Endothelial cell of umbilical vein (primary cell): ENCODE results near the gene WDR82. TPM values are rescaled to one million over a fixed set of nuclear protein-coding genes. Genes with fewer than 3 reads are reported as not detected.

ENCODE experiments used
- BruUV-seq: library from RNA; stranded (reverse); fragments of 400-500 nt; replicated peaks from 2 replicates; lab custom pipeline; 2021; lab: Mats Ljungman, UMichigan
- CTCF ChIA-PET: fragments of 300-600, 350-600 bp; sonication (Branson Sonifier 250); formaldehyde crosslinking; loops from one replicate; lab custom pipeline; 2021; ENCODE audit warnings: antibody characterized with exemption, inconsistent platforms; lab: Charles Lee
- POLR2A ChIA-PET: fragments of 300-600, 350-600 bp; sonication (Branson Sonifier 250); formaldehyde crosslinking; loops from one replicate; lab custom pipeline; 2021; ENCODE audit warnings: antibody characterized with exemption, inconsistent platforms; lab: Charles Lee
- DNase-seq: peaks from one replicate; pipeline ENCODE4 v3.0.0-alpha.2; 2011; ENCODE audit warnings: low read depth, low spot score
- FAIRE-seq: peaks from 2 replicates; lab custom pipeline; 2011; peaks lifted over from hg19 to GRCh38; lab: Jason Lieb, UNC
- H2AFZ ChIP-seq: 2 replicates; pipeline ENCODE4 v1.6.0; 2012; ENCODE audit warnings: low read depth, low read length, control low read depth, inconsistent platforms
- H3K27ac ChIP-seq: 2 replicates; pipeline ENCODE4 v1.5.1; 2011; ENCODE audit warnings: low read depth, mild to moderate bottlenecking, control low read depth, low read length, moderate library complexity; ENCODE audit not compliant: insufficient read depth
- H3K27me3 ChIP-seq, 2 experiments: 2 replicates each; pipeline versions ENCODE4 v1.6.0 to v1.6.1; 2011; ENCODE audit warnings: low read length in 2 of 2, mixed read lengths in 1 of 2; ENCODE audit not compliant: control insufficient read depth in 2 of 2, insufficient read depth in 2 of 2
- H3K36me3 ChIP-seq, 2 experiments: 2 replicates in 1 of 2; 3 replicates in 1 of 2; pipeline ENCODE4 v1.5.1; 2011; ENCODE audit warnings: low read length in 2 of 2, mild to moderate bottlenecking in 1 of 2, moderate library complexity in 1 of 2; ENCODE audit not compliant: control insufficient read depth in 2 of 2, insufficient read depth in 2 of 2; ENCODE audit errors: extremely low read depth in 1 of 2
- H3K4me1 ChIP-seq: 3 replicates; pipeline ENCODE4 v1.5.1; 2011; ENCODE audit warnings: mild to moderate bottlenecking, low read length; ENCODE audit not compliant: control insufficient read depth, insufficient read depth; ENCODE audit errors: extremely low read depth
- H3K4me2 ChIP-seq: 2 replicates; pipeline ENCODE4 v1.6.1; 2011; ENCODE audit warnings: low read length, control low read depth, mixed read lengths; ENCODE audit not compliant: insufficient read depth
- H3K4me3 ChIP-seq, 3 experiments: fragments of 200-600 bp in 1 of 3; sonication (generic), shearing (Covaris generic) in 1 of 3; replicated peaks in 1 of 3; 2 replicates each; pipeline ENCODE4 v1.5.1; 2011 to 2016; ENCODE audit warnings: control low read depth in 3 of 3, low read length in 3 of 3, mild to moderate bottlenecking in 2 of 3, inconsistent platforms in 1 of 3, low read depth in 1 of 3, moderate library complexity in 1 of 3; ENCODE audit not compliant: insufficient read depth in 1 of 3
- H3K79me2 ChIP-seq: 2 replicates; pipeline ENCODE4 v1.6.0; 2012; ENCODE audit warnings: low read length, inconsistent platforms; ENCODE audit not compliant: control insufficient read depth, insufficient read depth
- H3K9ac ChIP-seq: replicated peaks from 2 replicates; pipeline ENCODE3; 2011; ENCODE audit warnings: low read length, control low read depth; ENCODE audit not compliant: insufficient read depth; ENCODE audit errors: extremely low read depth
- H3K9me1 ChIP-seq: replicated peaks from 3 replicates; pipeline ENCODE4 v1.6.0; 2011; ENCODE audit warnings: mild to moderate bottlenecking, low read length; ENCODE audit not compliant: control insufficient read depth, insufficient read depth; ENCODE audit errors: extremely low read depth
- H3K9me3 ChIP-seq: replicated peaks from 2 replicates; pipeline ENCODE4 v1.5.1; 2012; ENCODE audit warnings: low read length, inconsistent platforms; ENCODE audit not compliant: control insufficient read depth, insufficient read depth
- H4K20me1 ChIP-seq: replicated peaks from 2 replicates; pipeline ENCODE3; 2011; ENCODE audit warnings: mild to moderate bottlenecking, low read length; ENCODE audit not compliant: control insufficient read depth, insufficient read depth; ENCODE audit errors: extremely low read depth
- GATA2 ChIP-seq: IDR thresholded peaks from 2 replicates; pipeline ENCODE4 v1.7.0; 2011; ENCODE audit warnings: low read depth, mild to moderate bottlenecking, moderate library complexity, mixed read lengths, low read length; ENCODE audit not compliant: insufficient read length, insufficient read depth
- POLR2A ChIP-seq: IDR thresholded peaks from 2 replicates; pipeline ENCODE4 v1.6.1; 2012; ENCODE audit warnings: low read depth, mild to moderate bottlenecking, control low read depth, low read length
- dilution Hi-C: fragments of 300-500 bp; cut with MboI; formaldehyde crosslinking; loops from one replicate; pipeline ENCODE4 v1.15.0; 2019; ENCODE audit warnings: low sequenced_read_pairs; ENCODE audit not compliant: extremely low pct_ligation_motif_present
- intact Hi-C: fragments of 100-400 bp; cut with micrococcal nuclease; formaldehyde crosslinking; loops from one replicate; pipeline ENCODE4 v1.10.0; 2022
- polyA plus RNA-seq, 4 experiments: library from polyadenylated mRNA; depleted of rRNA in 3 of 4; stranded (reverse) in 3 of 4; unstranded in 1 of 4; fragments of >200 nt; gene quantifications; 2 replicates each; pipeline versions ENCODE4 v1.2.1 to v1.2.3, GENCODE V29; 2011 to 2012; ENCODE audit warnings: missing spikeins in 1 of 4
- total RNA-seq: library from RNA; stranded (reverse); gene quantifications from 2 replicates; pipeline ENCODE4 v1.2.3, GENCODE V29; 2021
- TF ChIP-seq, protein P1 (sequence below), 2 donors: IDR thresholded peaks; 1 replicate in 1 of 2; 2 replicates in 1 of 2; pipeline ENCODE4 v1.5.1; 2011; ENCODE audit warnings: low read length in 2 of 2, mild to moderate bottlenecking in 2 of 2, moderate library complexity in 2 of 2, control low read depth in 1 of 2, inconsistent platforms in 1 of 2, low read depth in 1 of 2; ENCODE audit not compliant: insufficient read depth in 1 of 2; ENCODE audit errors: extremely low read depth in 1 of 2

Gene WDR82
- total and polyA plus RNA-seq, 2 donors (not counting 3 experiments of a cell fraction or from before 2014, with no cell fraction given): 39.9 to 71.3 TPM

DNA sequence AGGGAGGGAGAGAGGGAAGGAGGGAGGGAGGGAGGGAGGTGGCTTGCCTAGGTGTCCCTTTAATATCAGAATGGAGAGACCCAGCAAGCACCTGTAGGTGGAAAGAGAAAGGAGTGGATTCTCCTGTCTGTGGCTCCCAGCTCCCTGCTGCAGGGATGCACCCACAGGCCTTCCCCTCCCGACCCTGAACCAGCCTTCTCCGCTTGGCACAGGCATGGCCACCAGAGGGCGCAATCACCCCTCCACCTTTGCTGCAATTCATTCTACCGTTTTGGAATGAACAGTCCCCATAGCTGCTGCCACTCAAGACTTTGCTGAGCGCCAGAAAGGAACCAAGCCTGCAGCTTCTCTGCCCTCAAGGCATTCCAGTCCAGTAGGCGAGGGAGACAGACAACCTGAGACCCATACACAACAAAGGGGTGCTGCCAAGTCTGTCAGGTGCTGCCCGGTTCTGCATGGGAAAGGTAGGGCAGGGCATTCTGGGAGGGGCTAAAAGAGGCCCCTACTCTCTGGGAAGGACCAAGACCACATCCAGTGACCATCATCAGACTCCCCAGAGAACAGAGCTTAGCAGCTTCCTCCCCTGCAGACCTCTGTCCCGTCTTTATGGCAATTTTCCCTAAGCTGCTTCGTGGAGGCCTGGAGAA, 57.9 kb downstream of the WDR82 start:
- Histone ChIP-seq H4K20me1 (no peaks in the 10 kb centered on the region), H3K9me1 (no peaks in the 10 kb centered on the region), H3K27me3 (no peaks in the 10 kb centered on the region), H3K27ac (no peak overlapping the region), H2AFZ (no peak overlapping the region), H3K9ac (no peak overlapping the region), H3K9me3 (no peaks in the 10 kb centered on the region), H3K36me3 (peaks cover 0 to under 1% of the 10 kb centered on the region in 2 experiments), H3K4me1 (peaks cover 32% of the 10 kb centered on the region), H3K4me3 (no peak overlapping the region), H3K79me2 (no peaks in the 10 kb centered on the region), H3K4me2 (no peak overlapping the region)
- intact Hi-C loops (loop anchor here (1.0 kb wide), 3 partner anchors 17 to 165 kb away; no protein-coding TSS in a partner anchor), dilution Hi-C loops (no loop called here)
- CTCF ChIA-PET: interaction anchor here (0.6 to 9.7 kb wide), 46 partner anchors 8 to 228 kb away, joined by 3 to 133 read pairs (median 5); partner anchors contain the start of genes DUSP7, GLYCTK, POC1A and PPM1M
- FAIRE-seq (peak; percentile 91), DNase-seq (peak; percentile 68)
- POLR2A ChIA-PET: interaction anchor here (0.6 kb wide), 1 partner anchor 18 kb away, joined by 3 read pairs; the partner anchor contains the start of gene TWF2
- no peak for TF ChIP-seq GATA2
- TF ChIP-seq POLR2A: no peak
- TF ChIP-seq, protein P1, sequence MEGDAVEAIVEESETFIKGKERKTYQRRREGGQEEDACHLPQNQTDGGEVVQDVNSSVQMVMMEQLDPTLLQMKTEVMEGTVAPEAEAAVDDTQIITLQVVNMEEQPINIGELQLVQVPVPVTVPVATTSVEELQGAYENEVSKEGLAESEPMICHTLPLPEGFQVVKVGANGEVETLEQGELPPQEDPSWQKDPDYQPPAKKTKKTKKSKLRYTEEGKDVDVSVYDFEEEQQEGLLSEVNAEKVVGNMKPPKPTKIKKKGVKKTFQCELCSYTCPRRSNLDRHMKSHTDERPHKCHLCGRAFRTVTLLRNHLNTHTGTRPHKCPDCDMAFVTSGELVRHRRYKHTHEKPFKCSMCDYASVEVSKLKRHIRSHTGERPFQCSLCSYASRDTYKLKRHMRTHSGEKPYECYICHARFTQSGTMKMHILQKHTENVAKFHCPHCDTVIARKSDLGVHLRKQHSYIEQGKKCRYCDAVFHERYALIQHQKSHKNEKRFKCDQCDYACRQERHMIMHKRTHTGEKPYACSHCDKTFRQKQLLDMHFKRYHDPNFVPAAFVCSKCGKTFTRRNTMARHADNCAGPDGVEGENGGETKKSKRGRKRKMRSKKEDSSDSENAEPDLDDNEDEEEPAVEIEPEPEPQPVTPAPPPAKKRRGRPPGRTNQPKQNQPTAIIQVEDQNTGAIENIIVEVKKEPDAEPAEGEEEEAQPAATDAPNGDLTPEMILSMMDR (IDR thresholded peaks at IDR 0.05; ENCODE audit: extremely low read depth in 1 of 2, insufficient read depth in 1 of 2, low read depth in 1 of 2, low read length in 2 of 2): peak; percentile 92 to 97
- no TSS peak for BruUV-seq
